Fibroblast of skin of back (primary cell): Measurements from ENCODE around the gene LORICRIN.

ENCODE experiments used
- DNase-seq: peaks from one replicate; pipeline ENCODE4 v3.0.0-alpha.2; 2013

The LORICRIN gene

DNA sequence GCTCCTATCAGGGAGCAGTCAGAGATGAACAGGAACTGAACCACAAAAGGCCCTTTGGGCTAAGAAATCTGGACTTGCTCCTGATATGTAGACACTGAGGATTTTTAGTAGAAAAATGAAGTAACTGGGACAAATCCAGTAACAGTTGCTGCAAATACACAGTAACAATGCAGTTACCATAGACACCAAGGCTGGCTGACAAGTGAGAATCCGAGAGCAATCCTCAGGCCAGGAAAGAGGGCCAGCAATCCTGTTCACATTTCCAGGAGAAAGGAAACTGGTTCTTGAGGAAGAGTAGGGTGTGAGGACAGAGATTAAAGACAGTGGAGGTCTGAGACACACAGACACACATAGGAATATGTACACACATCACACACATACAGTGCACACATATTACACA lies 9.3 kb upstream of the LORICRIN start:
- DNase-seq: no peak

DNA sequence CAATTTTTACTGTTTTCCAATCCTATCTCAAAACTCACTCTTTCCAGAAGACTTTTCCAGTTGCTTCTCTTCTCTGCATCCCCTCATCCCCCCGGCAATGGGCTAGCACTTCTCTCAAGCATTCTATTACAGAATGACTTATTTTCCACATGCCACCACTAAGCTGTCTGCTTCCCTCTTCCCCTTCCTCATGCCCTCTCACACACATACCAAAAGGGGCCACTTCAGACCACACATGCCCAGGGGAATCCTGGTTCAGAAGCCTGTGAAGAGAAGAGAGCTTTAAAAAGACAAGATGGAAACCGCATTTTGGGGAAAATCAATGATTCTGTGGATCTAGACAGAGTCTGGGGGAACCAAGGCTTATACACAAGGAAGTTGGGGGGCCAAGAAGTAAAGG lies 8.4 kb upstream of the LORICRIN start:
- no peak for DNase-seq

- no peak for DNase-seq
These were observed 7.9 kb upstream of the LORICRIN start for GRCh38 chr1:153251562-153251961.

- no peak for DNase-seq
These were observed 7.5 kb upstream of the LORICRIN start for GRCh38 chr1:153251988-153252387.

DNA sequence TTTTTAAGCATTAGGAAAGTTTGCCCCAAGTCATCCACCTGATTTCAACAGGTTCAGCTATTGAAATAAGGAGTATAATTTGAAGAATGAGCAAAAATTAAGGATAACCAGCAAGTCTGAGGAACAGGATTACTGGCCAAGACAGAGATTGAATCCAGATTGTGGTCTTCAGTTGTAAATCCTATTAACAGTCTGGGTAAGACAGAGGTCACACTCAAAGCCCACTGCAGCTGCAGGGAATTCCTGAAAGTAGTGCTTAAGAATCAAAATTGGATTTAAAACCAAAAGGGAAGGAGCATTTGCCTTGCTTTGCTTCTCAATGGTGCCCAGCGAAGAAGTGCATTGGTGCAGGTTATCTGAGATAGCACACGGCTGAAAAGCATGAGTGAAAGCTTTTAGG lies 6.4 kb upstream of the LORICRIN start:
- DNase-seq: no peak

GRCh38 chr1:153253693-153254092 lies 5.8 kb upstream of the LORICRIN start:
- no peak for DNase-seq

DNA sequence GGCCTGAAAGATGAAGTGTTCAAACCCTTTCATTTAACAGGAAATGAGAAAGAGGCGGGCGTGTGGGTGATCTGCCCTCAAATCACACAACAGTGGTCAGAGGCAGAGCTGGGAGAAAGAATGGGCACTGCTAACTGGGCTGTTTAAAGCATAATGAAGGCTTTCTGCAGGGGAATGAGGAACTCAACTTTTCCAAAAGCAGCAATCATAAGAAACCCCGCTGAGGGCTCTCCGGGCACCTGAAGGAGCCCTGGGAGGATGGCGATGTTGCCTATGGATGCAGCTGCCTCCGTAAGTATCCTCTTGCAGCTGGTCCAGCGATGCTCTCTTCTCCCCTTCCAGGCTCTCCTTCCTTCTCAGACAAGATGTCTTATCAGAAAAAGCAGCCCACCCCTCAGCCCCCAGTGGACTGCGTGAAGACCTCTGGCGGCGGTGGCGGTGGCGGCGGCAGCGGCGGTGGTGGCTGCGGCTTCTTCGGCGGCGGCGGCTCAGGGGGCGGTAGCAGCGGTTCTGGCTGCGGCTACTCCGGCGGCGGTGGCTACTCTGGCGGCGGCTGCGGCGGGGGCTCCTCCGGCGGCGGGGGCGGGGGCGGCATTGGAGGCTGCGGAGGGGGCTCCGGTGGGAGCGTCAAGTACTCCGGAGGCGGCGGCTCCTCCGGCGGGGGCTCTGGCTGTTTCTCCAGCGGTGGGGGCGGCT lies 1.2 kb downstream of the LORICRIN start:
- DNase-seq: no peak

GRCh38 chr1:153261281-153262069 lies 2.0 kb downstream of the LORICRIN start:
- peak; percentile 21 for DNase-seq

DNA sequence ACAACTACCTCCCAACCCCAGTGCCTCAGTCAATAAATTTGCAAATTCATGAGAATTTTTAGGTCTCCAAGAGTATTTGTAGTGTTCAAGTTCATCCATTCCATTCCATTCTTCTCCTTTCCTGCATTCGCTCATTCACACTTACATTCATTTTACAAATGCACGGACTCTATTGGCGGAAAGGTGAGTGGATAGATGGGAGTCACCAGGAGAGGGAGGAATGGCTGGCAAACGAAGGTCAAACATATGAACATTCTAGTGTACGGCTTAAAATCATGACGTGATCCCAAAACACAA lies 2.5 kb downstream of the LORICRIN start:
- DNase-seq: no peak

- no peak for DNase-seq
These were observed 3.1 kb downstream of the LORICRIN start for GRCh38 chr1:153262462-153263157.

GRCh38 chr1:153265457-153265856 lies 6.0 kb downstream of the LORICRIN start:
- DNase-seq: no peak

DNA sequence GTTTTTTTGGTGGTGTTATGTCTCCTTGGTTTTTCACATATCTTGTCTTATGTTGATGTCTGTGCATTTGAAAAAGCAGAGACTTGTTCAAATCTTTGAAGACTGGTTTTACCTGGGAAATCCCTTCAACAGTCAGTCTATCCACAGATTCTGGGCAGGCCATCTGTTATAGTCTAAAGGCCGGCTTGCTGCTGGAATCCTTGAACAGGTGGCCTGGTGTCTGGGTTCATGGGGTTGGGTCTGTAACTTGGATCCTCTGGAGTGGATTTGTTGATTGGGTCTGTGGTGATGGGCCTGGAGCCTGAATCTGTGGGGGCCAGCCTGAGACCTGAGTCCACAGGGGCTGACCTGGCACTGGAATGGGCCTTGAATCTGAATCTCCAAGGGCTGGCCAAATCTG lies 12.2 kb downstream of the LORICRIN start:
- no peak for DNase-seq

DNA sequence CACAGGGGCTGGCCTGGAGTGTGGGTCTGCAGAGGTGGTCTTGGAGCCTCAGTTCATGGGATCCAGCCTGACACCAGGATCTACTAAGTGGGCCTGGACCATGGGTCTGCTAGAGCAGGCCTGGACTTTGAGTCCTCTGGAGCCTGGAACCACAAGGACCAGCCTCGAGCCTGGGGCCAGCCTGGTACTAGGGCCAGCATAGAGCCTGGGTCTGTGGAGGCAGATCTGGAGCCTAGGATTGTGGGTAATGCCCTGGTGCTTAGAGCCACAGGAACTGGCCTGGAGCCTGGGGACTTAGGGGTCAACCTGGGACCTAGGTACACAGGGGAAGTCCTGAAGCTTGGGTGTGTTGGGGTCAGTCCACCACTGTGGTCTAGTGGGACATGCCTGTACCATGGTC lies 12.7 kb downstream of the LORICRIN start:
- DNase-seq: no peak

GRCh38 chr1:153277852-153278251 lies 18.4 kb downstream of the LORICRIN start:
- DNase-seq: no peak

- DNase-seq: no peak
These were observed 29.3 kb downstream of the LORICRIN start for GRCh38 chr1:153288634-153289275.

DNA sequence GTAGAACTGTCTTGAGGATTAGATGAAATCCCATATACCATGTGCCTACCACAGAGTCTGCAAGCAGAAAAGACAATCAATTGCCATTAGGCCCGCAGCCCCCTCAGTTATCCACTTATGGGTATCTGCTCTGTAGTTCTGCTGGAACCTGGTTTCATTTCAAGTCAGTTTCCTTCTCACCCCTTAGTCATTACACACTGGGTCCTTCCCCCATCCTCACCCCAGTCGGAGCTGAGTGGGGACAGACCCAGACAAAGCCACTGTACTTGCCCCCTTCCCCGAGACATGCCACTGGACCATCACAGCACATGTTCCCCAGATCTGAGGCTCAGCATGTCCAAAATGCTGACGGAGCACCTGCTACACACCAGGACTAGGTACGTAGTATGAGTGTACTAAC lies 32.0 kb downstream of the LORICRIN start:
- no peak for DNase-seq

- no peak for DNase-seq
These were observed 32.7 kb downstream of the LORICRIN start for GRCh38 chr1:153292185-153292584.

DNA sequence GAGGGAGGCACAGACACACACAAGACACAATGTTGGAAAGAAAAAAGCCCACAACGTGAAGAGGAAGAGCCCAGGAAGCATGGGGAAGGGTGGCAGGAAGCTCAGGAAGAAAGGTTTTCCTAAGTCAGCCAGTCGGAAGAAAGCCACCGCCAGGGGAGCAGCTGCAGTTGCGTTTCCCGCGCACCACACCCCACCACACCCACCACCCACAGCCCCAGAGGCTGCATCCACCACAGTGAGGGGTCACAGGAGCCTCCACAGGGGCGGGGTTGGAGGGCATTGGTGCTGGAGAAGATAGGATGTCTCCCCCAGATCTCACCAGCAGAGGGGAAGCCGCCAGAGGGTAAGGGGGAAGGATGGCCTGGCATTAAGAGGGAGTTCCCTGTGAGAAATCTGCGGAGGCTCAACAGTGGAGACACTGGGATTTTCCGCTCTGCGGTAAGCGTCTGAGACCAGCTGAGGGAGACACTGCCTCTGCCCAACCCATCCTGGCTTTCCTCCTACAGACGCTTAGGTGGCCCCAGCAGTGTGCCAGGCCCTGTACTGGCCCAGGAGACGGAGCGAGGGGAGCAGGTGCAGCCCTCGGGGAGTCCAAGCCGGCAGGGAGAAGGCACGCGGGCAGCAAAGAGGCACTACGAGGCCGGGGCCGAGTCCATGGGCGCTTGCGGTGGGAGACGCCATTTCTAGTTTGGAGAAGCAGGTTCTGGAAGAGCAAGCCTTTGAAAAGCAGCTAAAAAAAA lies 33.4 kb downstream of the LORICRIN start:
- DNase-seq: no peak

DNA sequence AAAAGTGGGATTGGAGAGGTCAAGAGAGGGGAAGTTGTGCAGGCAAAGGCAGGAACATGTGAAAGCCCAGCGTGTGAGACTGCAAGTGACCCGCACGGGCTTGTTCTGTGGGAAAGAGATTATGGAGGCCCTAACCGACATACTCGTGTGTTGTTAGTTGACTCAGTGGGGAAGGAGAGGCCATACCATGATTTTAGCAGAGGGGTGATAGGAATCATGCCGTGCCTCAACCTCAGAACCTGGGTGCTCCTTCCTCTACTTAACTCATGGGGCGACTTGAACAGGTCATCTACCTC lies 33.9 kb downstream of the LORICRIN start:
- DNase-seq: no peak

DNA sequence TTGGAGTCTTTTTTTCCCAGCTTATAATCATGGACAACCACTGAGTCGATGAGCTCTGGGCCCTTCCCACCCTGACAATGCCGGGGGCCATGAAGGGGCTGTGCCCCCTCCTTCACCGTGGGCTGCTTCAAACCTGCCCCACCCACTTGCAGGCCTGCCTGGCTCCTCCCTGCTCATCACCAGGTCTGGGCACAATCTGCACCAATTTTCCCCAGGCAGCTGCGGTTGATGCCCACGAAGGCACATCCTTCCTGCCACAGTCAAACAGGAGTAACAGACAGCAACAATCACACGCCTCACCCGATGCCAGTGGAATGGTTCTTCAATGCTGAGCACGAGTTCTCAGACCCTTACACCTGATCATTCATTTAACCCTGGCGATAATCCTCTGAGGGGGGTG lies 34.4 kb downstream of the LORICRIN start:
- no peak for DNase-seq

- DNase-seq: no peak
These were observed 42.8 kb downstream of the LORICRIN start for GRCh38 chr1:153302308-153302707.

DNA sequence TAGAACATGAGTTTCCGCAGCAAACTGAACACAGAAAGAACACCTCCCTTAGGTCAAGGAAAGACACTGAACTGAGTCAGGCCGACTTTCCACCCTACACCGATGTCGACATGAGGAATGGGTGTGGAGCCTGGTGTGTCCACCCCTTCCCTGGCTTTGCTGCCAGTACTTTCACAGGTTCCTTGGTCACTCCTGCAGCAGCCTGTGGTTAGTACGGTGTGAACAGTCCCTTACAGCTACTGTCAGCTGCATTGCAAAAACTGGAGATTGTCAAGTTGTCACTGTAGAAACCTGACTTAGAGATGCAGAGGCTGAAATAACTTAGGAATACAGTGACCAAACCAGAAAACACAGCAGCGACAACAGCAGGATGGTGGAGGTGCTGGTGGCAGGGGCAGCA lies 46.2 kb downstream of the LORICRIN start:
- no peak for DNase-seq
